GM19351 (cell line): Measurements from ENCODE around the gene RAPGEF2.
"Not testable (repeated sequence)": the region's sequence is repeated elsewhere in the genome, so short reads cannot be mapped to it uniquely, and the experiment has no call there.

ENCODE experiments used
- ATAC-seq: cut with Tn5 transposase; IDR thresholded peaks from one replicate; pipeline ENCODE4 v1.9.1; 2021; ENCODE audit warnings: mild to moderate bottlenecking, moderate library complexity; ENCODE audit not compliant: unreplicated experiment

The RAPGEF2 gene

DNA sequence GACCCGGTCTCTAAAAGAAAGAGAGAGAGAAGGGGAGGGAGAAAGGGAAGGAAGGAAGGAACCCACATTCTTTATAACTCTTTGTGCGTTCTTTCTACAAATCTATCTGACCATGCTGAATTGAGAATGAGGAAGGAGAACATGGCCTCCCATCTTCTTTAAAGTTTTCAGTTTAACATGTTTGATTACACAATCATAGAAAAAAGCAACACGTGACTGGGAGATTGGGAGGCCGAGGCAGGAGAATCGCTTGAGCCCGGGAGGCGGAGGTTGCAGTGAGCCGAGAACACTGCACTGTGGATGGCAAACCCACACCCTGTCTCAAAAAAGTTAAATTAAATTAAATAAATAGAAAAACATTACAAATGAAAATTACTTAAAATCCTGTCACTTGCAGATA, 254.5 kb downstream of the RAPGEF2 start:
- ATAC-seq: no peak

GRCh38 chr4:159358226-159358625, 255.3 kb downstream of the RAPGEF2 start:
- no peak for ATAC-seq

- no peak for ATAC-seq
Observed at GRCh38 chr4:159360549-159360948, 257.7 kb downstream of the RAPGEF2 start.

DNA sequence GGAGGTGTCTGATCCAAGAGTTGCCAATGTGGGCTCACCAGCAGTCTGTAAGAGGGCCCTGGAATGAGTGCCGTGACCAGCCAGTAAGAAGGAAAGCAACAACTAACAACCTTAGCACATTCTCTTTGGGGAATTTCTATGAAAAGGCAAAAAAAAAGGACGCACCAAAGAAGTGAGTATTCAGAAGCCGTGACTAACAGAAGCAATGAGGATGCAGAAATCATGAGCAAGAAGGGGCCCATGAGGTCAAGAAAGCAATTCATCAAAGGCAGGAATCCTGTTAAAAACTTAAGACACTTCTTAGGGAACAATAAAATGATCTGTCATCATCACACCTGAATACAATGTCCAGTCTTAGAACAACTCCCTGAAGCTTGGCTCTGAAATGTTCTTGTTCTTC, 260.5 kb downstream of the RAPGEF2 start:
- ATAC-seq: no peak

- ATAC-seq: peak; percentile 4
Observed at GRCh38 chr4:159366966-159367780, 264.3 kb downstream of the RAPGEF2 start.

DNA sequence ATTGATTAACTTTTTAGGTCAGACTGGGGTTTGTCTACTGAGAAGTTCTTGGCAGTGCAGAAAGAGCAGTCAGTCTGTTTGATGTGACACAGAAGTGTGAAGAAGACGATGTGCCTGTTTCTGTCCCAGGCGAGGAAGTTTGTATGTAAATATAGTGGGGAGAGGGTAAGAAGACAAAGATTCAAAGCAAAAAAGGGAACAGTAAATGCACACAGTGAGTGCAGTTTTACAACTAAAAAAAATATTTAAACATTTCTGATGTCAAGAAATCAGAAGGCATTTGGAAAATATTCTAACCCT, 264.9 kb downstream of the RAPGEF2 start:
- peak; percentile 90 for ATAC-seq

GRCh38 chr4:159368320-159368719, 265.4 kb downstream of the RAPGEF2 start:
- no peak for ATAC-seq

- ATAC-seq: no peak
Observed at GRCh38 chr4:159369256-159369655, 266.4 kb downstream of the RAPGEF2 start.

DNA sequence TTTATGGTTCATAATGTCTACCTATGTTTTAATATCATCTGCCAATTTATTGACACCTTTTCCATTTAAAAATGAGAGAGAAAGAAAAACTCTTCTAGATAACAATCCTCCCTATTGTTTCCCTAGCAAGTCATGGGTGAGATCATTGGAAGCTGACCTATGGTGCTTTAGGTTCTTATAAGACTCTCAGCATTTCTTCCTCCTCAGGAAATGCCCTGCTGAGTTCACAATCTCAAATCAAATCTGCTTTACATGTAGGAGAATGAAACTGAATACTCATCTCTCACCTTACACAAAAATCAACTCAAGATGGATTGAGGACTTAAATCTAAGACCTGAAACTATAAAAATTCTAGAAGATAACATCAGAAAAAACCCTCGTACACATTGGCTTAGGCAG, 267.4 kb downstream of the RAPGEF2 start:
- no peak for ATAC-seq

DNA sequence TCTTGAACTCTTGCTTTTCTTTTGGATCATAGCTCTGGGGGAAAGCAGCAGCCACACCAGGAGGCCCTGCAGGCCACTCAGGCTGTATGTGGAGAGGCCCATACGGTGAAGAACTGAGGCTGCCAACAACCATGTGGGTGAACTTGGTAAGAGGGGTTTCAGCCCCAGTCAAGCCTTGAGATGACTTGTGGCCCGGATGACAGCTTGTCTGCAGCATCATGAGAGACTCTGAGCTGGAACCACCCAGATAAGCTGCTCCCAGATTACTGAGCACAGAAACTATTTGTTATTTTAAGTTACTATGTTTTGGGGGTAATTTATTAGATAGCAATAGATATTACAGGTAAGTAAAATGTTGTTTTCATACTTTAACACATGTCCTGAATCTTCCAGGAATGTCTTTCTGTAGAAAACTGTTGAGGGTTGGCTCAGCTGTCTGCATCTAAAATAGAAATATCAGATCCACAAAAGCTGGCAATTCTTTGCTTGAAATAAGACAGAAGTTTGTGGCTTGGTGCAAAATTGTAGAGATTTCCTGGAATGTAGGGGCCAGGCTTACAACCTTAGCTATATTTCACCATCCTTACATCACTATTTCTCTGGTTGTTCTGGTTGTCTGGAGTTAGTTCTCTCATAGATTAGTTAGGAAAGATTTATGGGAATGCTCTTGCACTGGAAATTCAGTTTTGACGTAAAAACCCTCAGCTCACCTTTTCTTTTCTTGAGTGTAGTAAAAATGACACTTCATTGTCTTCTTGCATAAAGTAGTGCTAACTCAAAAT, 272.1 kb downstream of the RAPGEF2 start:
- no peak for ATAC-seq

DNA sequence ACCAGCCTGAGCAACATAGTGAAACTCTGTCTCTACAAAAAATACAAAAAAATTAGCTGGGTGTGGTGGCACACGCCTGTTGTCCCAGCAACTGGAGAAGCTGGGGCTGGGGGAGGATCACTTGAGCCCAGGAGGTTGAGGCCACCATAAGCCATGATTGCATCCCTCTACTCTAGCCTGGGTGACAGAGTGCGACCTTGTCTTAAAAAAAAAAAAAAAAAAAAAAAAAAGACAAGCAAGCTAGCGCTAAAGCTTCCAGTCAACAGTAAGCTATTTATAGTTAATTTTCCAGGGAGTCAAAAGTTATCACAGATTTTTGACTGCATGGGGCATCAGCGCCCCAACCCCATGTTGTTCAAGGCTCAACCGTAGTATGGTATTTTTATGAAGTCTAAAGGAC, 273.4 kb downstream of the RAPGEF2 start:
- no peak for ATAC-seq

- ATAC-seq: no peak
Observed at GRCh38 chr4:159378056-159378616, 275.3 kb downstream of the RAPGEF2 start.

DNA sequence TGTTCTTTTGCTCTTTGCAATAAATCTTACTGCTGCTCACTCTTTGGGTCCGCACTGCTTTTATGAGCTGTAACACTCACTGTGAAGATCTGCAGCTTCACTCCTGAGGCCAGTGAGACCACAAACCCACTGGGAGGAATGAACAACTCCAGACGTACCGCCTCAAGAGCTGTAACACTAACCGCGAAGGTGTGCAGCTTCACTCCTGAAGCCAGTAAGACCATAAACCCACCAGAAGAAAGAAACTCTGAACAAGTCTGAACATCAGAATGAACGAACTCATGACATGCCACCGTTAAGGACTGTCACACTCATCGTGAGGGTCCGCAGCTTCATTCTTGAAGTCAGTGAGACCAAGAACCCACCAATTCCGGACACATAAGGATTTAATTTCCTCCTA, 276.2 kb downstream of the RAPGEF2 start:
- not testable (repeated sequence) for ATAC-seq

GRCh38 chr4:159379836-159380235, 277.0 kb downstream of the RAPGEF2 start:
- no peak for ATAC-seq

- no peak for ATAC-seq
Observed at GRCh38 chr4:159382856-159383561, 280.1 kb downstream of the RAPGEF2 start.

GRCh38 chr4:159383562-159383931, 280.7 kb downstream of the RAPGEF2 start:
- ATAC-seq: no peak

DNA sequence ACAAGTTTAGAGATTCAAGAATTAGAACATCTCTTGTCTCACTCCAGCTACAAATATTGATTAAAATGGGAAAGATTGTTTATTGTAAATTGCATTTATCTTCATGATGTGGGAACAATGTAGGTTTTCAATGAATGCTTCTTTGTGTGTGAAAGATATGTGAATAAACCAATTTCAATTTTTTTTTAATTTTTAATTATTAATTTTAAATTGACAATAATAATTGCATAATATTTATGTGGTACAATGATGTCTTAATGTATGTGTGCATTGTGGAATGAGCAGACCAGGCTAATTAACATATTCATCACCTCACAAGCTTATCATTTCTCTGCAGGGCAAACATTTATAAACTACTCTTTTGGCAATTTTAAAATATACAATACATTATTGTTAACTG, 281.1 kb downstream of the RAPGEF2 start:
- ATAC-seq: no peak

GRCh38 chr4:159384632-159385031, 281.8 kb downstream of the RAPGEF2 start:
- ATAC-seq: no peak

DNA sequence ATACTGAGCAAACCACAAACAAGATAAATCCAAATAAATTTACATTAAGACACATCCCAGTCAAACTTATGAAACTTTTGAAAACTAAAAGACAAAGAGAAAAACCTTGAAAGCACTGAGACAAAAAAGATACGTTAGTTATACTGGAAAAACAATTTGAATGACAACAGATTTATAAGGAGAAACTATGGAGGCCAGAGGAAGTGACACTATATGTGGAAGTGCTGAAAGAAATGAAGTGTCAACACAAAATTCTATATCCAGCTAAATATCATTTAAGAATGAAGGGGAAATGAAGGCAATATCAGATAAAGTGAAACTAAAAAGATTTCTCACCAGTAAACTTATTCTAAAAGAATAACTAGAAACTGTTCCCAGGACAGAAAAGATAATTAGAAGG, 283.7 kb downstream of the RAPGEF2 start:
- ATAC-seq: no peak

GRCh38 chr4:159389756-159390155, 286.9 kb downstream of the RAPGEF2 start:
- ATAC-seq: no peak

DNA sequence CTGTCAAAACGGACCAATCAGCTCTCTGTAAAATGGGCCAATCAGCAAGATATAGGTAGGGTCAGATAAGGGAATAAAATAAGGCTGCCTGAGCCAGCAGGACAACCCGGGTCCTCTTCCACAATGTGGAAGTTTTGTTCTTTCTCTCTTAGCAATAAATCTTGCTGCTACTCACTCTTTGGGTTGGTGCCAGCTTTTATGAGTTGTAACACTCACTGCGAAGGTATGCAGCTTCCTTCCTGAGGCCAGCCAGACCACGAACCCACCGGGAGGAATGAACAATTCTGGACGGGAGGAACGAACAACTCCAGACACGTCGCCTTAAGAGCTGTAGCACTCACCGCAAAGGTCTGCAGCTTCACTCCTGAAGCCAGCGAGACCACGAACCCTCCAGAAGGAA, 287.8 kb downstream of the RAPGEF2 start:
- ATAC-seq: no peak

GRCh38 chr4:159395693-159396092, 292.8 kb downstream of the RAPGEF2 start:
- ATAC-seq: no peak
